Neural progenitor cell (in vitro differentiated cells): Measurements from ENCODE around the gene IRS2. TPM values are rescaled to one million over a fixed set of nuclear protein-coding genes. Genes with fewer than 3 reads are reported as not detected.

Experiments used
- DNase-seq: peaks from one replicate; pipeline ENCODE4 v3.0.0-alpha.2; 2016; ENCODE audit warnings: low spot score
- H2AFZ ChIP-seq: fragments of 200-600 bp; sonication (generic); replicated peaks from 2 replicates; pipeline ENCODE4 v1.6.1; 2016; ENCODE audit warnings: antibody characterized with exemption
- H3F3A ChIP-seq: fragments of 200-600 bp; sonication (generic); 2 replicates; pipeline ENCODE4 v1.6.1; 2016; ENCODE audit warnings: antibody characterized with exemption, low read depth
- H3K27ac ChIP-seq: fragments of 200-600 bp; sonication (generic); 2 replicates; pipeline ENCODE4 v1.5.1; 2016; ENCODE audit warnings: mild to moderate bottlenecking
- H3K27me3 ChIP-seq: fragments of 200-600 bp; sonication (generic); 2 replicates; pipeline ENCODE4 v1.6.1; 2016; ENCODE audit warnings: mild to moderate bottlenecking, moderate library complexity
- H3K36me3 ChIP-seq: fragments of 200-600 bp; sonication (generic); 2 replicates; pipeline ENCODE4 v1.5.1; 2016
- H3K4me1 ChIP-seq: fragments of 200-600 bp; sonication (generic); 2 replicates; pipeline ENCODE4 v1.6.1; 2016; ENCODE audit warnings: mixed run types
- H3K4me2 ChIP-seq: fragments of 200-600 bp; sonication (generic); 2 replicates; pipeline ENCODE4 v1.6.1; 2016
- H3K4me3 ChIP-seq: fragments of 200-600 bp; sonication (generic); 2 replicates; pipeline ENCODE4 v1.5.1; 2016
- H3K79me2 ChIP-seq: fragments of 200-600 bp; sonication (generic); 2 replicates; pipeline ENCODE4 v1.6.1; 2016; ENCODE audit warnings: low read depth
- H3K9ac ChIP-seq: fragments of 200-600 bp; sonication (generic); 2 replicates; pipeline ENCODE4 v1.6.1; 2016
- H3K9me3 ChIP-seq: fragments of 200-600 bp; sonication (generic); 2 replicates; pipeline ENCODE4 v1.5.1; 2016; ENCODE audit warnings: low read depth
- H4K20me1 ChIP-seq: fragments of 200-600 bp; sonication (generic); 2 replicates; pipeline ENCODE4 v1.6.1; 2016; ENCODE audit warnings: low read depth
- H3K27ac Mint-ChIP-seq: 3 replicates; pipeline ENCODE4 v1.8.0; 2021; ENCODE audit warnings: mixed read lengths
- H3K27me3 Mint-ChIP-seq: 2 replicates; pipeline ENCODE4 v1.8.0; 2022; ENCODE audit warnings: low read depth, mild to moderate bottlenecking, inconsistent platforms, moderate library complexity, mixed read lengths; ENCODE audit not compliant: insufficient read depth
- H3K36me3 Mint-ChIP-seq: 3 replicates; pipeline ENCODE4 v1.8.0; 2021; ENCODE audit warnings: mixed read lengths
- H3K4me1 Mint-ChIP-seq: 3 replicates; pipeline ENCODE4 v1.8.0; 2021; ENCODE audit warnings: mixed read lengths
- H3K4me3 Mint-ChIP-seq: 3 replicates; pipeline ENCODE4 v1.8.0; 2021; ENCODE audit warnings: mild to moderate bottlenecking, moderate library complexity, mixed read lengths
- H3K9me3 Mint-ChIP-seq: 3 replicates; pipeline ENCODE4 v1.8.0; 2020; ENCODE audit warnings: mixed read lengths
- CTCF ChIP-seq: fragments of 200-600 bp; sonication (generic); IDR thresholded peaks from 2 replicates; pipeline ENCODE4 v1.5.1; 2017; ENCODE audit warnings: antibody characterized with exemption, mild to moderate bottlenecking
- EZH2 ChIP-seq: fragments of 200-600 bp; sonication (generic); IDR thresholded peaks from 2 replicates; pipeline ENCODE4 v1.6.1; 2017; ENCODE audit warnings: antibody characterized with exemption, mild to moderate bottlenecking, moderate library complexity
- EZH2phosphoT487 ChIP-seq: fragments of 200-600 bp; sonication (generic); IDR thresholded peaks from 2 replicates; pipeline ENCODE4 v1.6.1; 2017; ENCODE audit warnings: antibody characterized with exemption
- total RNA-seq: library from RNA; depleted of rRNA; stranded (reverse); fragments of >200 nt; gene quantifications from 2 replicates; pipeline ENCODE4 v1.2.3, GENCODE V29; 2015; ENCODE audit warnings: low replicate concordance

IRS2 gene
- total RNA-seq, 1 donor from 2014 or later, result 4.2 TPM

- no peak overlapping the region for H3K9ac ChIP-seq
- peaks cover 9% of the 10 kb centered on the region for H3K4me1 ChIP-seq
- H3K36me3 Mint-ChIP-seq, result no peaks in the 10 kb centered on the region
- TF ChIP-seq EZH2phosphoT487 (no peak), EZH2 (no peak), CTCF (no peak)
- H3K27ac ChIP-seq, result no peak overlapping the region
- no peak overlapping the region for H3K4me2 ChIP-seq
- no peaks in the 10 kb centered on the region for H3F3A ChIP-seq
- no peak overlapping the region for H3K4me3 ChIP-seq
- H3K36me3 ChIP-seq, result no peaks in the 10 kb centered on the region
- no peak overlapping the region for H3K27ac Mint-ChIP-seq
- peaks cover 16% of the 10 kb centered on the region for H3K4me1 Mint-ChIP-seq
- no peaks in the 10 kb centered on the region for H4K20me1 ChIP-seq
- H3K4me3 Mint-ChIP-seq, result no peak overlapping the region
- H3K27me3 ChIP-seq, result no peaks in the 10 kb centered on the region
- H3K9me3 Mint-ChIP-seq, result peaks cover 5% of the 10 kb centered on the region
- no peak overlapping the region for H2AFZ ChIP-seq
- H3K79me2 ChIP-seq, result no peaks in the 10 kb centered on the region
- H3K9me3 ChIP-seq, result no peaks in the 10 kb centered on the region
- DNase-seq, result no peak
- peaks cover 5% of the 10 kb centered on the region for H3K27me3 Mint-ChIP-seq
Observed at GRCh38 chr13:109704771-109705635, 81.4 kb downstream of the IRS2 start.

GRCh38 chr13:109703250-109703649, 83.1 kb downstream of the IRS2 start:
- H3K9me3 Mint-ChIP-seq, result peaks cover 2% of the 10 kb centered on the region
- H3K9ac ChIP-seq, result no peak overlapping the region
- H3K27ac Mint-ChIP-seq, result no peak overlapping the region
- H3K4me2 ChIP-seq, result no peak overlapping the region
- H3K4me3 ChIP-seq, result no peak overlapping the region
- peaks cover 10% of the 10 kb centered on the region for H3K4me1 ChIP-seq
- H3K4me1 Mint-ChIP-seq, result peaks cover 17% of the 10 kb centered on the region
- no peaks in the 10 kb centered on the region for H3K79me2 ChIP-seq
- no peak overlapping the region for H3K4me3 Mint-ChIP-seq
- TF ChIP-seq CTCF, result no peak
- no peak for TF ChIP-seq EZH2phosphoT487
- TF ChIP-seq EZH2, result no peak
- H3K9me3 ChIP-seq, result no peaks in the 10 kb centered on the region
- H2AFZ ChIP-seq, result no peak overlapping the region
- peaks cover 5% of the 10 kb centered on the region for H3K27me3 Mint-ChIP-seq
- no peaks in the 10 kb centered on the region for H3F3A ChIP-seq
- H3K27me3 ChIP-seq, result no peaks in the 10 kb centered on the region
- DNase-seq, result no peak
- no peaks in the 10 kb centered on the region for H3K36me3 ChIP-seq
- no peak overlapping the region for H3K27ac ChIP-seq
- H4K20me1 ChIP-seq, result no peaks in the 10 kb centered on the region
- H3K36me3 Mint-ChIP-seq, result no peaks in the 10 kb centered on the region
